Measurements from ENCODE around the gene CLNS1A.

CLNS1A gene

DNA sequence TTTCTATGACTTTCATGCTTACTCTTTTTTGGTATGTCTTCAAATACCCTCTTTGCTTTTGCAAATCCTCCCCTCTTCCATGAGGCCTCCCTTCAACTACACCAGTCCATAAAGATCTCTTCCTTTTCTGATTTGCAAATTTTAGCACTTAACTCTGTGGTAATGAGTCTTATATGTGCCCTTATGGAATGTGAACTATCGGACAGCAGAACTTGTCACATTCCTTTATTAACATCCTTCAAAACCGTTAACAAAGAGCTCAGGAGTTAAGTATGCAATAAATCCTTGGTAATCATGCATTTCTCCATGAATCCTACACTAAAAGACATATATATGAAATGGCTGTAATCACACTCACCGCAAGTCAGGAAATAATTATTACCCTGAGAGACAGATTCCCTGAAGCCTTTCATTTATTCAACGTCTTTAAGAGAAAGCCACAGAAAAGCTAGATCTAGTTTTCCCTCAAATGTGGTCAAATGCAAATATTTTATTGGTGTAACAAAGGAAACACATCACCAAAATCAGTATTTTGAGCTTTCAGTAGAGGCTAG is 7.4 kb downstream of the CLNS1A start:
- Histone ChIP-seq H3K4me2 (peak overlapping the region; percentile 33), H3K4me1 (peaks cover 27% of the 10 kb centered on the region), H3K27ac (no peak overlapping the region), H3K27me3 (no peaks in the 10 kb centered on the region), H3K4me3 (no peak overlapping the region), H3K36me3 (peaks cover 85% of the 10 kb centered on the region), H3K9me3 (peaks cover 13% of the 10 kb centered on the region; the same call in 1 of the 2 replicates), H3K9ac (no peak overlapping the region), H4K20me1 (peaks cover 56% of the 10 kb centered on the region)
- no peak for TF ChIP-seq Cebpa-rat (IDR thresholded peaks at IDR 0.05)

DNA sequence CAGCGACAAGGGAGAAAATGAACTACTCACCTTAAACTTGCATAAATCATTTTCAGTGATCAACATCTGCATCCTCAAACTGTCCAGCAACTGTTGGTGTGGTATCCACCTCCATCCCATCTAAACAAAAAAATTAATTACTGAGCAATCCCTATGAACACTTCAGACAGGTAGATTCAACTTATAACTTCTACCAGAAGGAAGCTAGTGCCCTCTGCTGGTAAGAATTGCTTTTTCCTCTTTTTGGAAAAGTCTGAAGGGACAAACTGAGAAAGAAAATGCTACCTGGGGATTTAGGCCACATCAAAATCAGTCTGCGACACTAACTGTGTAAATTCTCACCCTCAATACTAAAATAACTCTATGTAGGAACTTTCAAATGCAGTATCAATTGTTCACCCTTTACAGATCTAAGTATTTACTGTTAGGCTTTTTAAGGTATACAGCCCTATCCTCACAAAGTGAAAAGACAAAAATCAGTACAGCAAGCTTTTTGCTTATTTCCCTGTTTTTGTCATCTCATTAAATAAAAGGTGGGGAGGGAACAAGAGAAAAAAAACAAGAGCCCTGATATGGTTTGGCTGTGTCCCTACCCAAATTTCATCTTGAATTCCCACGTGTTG is 17.9 kb downstream of the CLNS1A start:
- peaks cover 93% of the 10 kb centered on the region for H3K36me3 ChIP-seq
- H4K20me1 ChIP-seq: no peaks in the 10 kb centered on the region
- no peaks in the 10 kb centered on the region for H3K9me3 ChIP-seq
- no peak for TF ChIP-seq Cebpa-rat (IDR thresholded peaks at IDR 0.05)
- H3K4me1 ChIP-seq: no peaks in the 10 kb centered on the region
- H3K4me3 ChIP-seq: no peak overlapping the region
- H3K27me3 ChIP-seq: no peaks in the 10 kb centered on the region
- no peak overlapping the region for H3K27ac ChIP-seq
- no peak overlapping the region for H3K4me2 ChIP-seq
- H3K9ac ChIP-seq: no peak overlapping the region

DNA sequence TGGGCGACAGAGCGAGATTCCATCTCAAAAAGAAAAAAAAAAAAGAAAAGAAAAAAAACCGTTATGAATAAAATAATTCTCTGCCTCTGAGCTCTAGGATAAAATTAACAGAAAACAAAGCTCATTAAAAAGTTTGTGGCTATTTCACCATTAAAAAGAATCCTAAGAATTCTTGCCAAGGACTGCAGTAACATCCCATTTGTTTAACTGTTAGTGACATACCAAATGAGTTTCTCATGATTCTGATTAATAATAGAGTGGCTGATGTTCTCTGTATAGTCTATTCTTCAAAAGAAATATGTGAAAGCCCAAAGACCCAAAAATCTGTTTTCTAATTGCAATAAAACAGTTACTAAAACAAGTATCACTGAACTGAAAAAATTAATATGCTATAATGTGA is 19.7 kb downstream of the CLNS1A start:
- Histone ChIP-seq H3K4me2 (no peak overlapping the region), H3K27ac (no peak overlapping the region), H3K9ac (no peak overlapping the region), H4K20me1 (no peaks in the 10 kb centered on the region), H3K27me3 (no peaks in the 10 kb centered on the region), H3K36me3 (peaks cover 87% of the 10 kb centered on the region), H3K9me3 (no peaks in the 10 kb centered on the region), H3K4me1 (no peaks in the 10 kb centered on the region), H3K4me3 (no peak overlapping the region)
- no peak for TF ChIP-seq Cebpa-rat (IDR thresholded peaks at IDR 0.05)

DNA sequence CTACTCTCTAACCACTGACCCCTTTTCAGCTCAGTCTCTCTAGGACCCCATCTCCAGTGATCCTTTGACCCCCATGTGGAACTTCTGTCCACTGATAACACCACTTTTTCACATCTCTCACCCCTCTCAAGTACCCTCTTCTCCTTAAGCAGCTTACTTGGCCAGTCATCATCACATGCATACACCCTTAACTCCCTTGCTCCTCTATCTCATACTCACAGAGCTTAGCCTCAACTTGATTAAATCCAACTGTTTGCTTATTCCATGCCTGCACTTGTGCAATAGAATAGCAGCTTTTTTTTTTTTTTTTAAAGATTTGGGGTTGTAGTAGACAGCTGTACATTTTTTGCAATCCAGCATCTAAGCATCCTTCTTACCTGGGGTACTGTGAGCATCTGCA is 25.7 kb downstream of the CLNS1A start:
- Histone ChIP-seq H3K27me3 (no peaks in the 10 kb centered on the region), H3K9ac (no peak overlapping the region), H4K20me1 (no peaks in the 10 kb centered on the region), H3K4me2 (no peak overlapping the region), H3K4me1 (no peaks in the 10 kb centered on the region), H3K4me3 (no peak overlapping the region), H3K36me3 (peaks cover 75% of the 10 kb centered on the region), H3K27ac (no peak overlapping the region), H3K9me3 (no peaks in the 10 kb centered on the region)
- no peak for TF ChIP-seq Cebpa-rat (IDR thresholded peaks at IDR 0.05)

DNA sequence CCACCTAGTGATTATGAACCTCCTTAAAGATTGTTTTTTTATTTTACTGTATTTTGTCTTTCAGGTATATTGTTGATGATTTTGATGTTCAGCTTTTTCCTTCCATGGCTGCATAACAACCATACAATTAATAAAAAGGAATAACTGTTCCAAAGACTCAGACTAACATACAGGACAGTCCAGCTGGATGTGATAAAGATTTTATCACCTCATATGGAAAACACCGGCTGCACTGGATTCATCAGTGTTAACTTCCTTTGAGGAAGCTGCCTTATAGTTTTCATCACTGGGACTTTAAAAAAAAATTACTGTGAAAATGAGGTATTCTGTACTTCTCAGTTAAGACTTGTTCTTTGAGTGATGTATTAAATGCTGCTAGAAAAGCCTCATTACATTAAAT is 28.4 kb downstream of the CLNS1A start:
- no peak overlapping the region for H3K4me3 ChIP-seq
- no peaks in the 10 kb centered on the region for H3K4me1 ChIP-seq
- no peaks in the 10 kb centered on the region for H3K27me3 ChIP-seq
- no peaks in the 10 kb centered on the region for H4K20me1 ChIP-seq
- peaks cover 71% of the 10 kb centered on the region for H3K36me3 ChIP-seq
- TF ChIP-seq Cebpa-rat (IDR thresholded peaks at IDR 0.05): no peak
- no peak overlapping the region for H3K27ac ChIP-seq
- H3K9ac ChIP-seq: no peak overlapping the region
- no peaks in the 10 kb centered on the region for H3K9me3 ChIP-seq
- no peak overlapping the region for H3K4me2 ChIP-seq

DNA sequence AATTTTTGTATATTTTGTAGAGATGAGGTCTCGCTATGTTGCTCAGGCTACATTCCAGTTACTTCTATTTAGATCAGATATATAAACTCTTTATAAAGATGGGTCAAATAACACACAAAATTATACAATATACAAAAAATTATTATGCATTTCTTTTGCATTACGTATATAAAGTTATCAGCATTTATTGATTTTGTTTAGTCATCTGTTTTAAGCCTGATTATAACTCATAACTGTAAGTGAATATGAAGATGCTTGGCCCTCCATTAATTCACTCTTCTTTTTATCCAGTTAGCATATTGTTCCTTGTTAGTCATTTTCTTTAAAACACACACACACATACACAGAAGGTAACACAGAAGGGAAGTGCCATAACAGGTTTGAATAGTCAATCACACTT is 33.3 kb downstream of the CLNS1A start:
- Histone ChIP-seq H4K20me1 (no peaks in the 10 kb centered on the region), H3K27me3 (no peaks in the 10 kb centered on the region), H3K9me3 (no peaks in the 10 kb centered on the region), H3K4me2 (no peak overlapping the region), H3K4me1 (no peaks in the 10 kb centered on the region), H3K27ac (no peak overlapping the region), H3K36me3 (peaks cover 51% of the 10 kb centered on the region), H3K4me3 (no peak overlapping the region), H3K9ac (no peak overlapping the region)
- TF ChIP-seq Cebpa-rat (IDR thresholded peaks at IDR 0.05): no peak

DNA sequence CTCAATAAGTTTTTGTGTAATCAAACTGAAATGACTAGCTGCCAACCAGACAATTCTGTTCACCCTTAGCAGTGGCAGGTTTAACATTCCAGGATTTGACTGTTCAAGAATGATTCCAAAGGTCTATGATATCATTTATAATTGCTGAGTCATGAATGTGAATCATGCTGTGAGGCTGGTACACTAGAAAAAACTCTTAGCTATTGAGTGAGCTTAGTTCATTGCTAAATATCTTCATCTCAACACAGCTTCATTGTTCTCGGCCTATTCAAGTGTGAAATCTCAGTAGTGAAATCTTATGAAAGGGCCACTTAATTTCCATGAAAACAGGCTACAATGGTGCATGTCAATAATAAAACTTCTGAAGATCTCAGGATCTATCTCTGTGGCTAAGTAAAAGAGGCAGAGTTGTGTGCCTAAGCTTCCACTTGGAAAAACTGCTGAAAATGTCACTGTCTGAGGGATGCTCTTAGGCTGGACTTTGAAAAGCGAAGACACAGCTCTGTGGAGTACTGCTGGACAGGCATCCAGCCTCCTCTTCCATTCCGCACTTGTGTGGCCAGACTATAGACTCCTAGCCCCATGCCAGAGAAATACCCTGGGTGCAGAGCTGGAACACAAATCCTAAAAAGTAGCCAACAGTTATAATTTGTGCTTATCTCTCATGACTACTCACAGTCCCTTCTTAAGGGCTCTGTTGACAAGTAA is 35.1 kb downstream of the CLNS1A start:
- Histone ChIP-seq H3K36me3 (peaks cover 42% of the 10 kb centered on the region), H4K20me1 (no peaks in the 10 kb centered on the region), H3K4me3 (no peak overlapping the region), H3K4me1 (no peaks in the 10 kb centered on the region), H3K9ac (no peak overlapping the region), H3K27me3 (no peaks in the 10 kb centered on the region), H3K9me3 (no peaks in the 10 kb centered on the region), H3K27ac (no peak overlapping the region), H3K4me2 (no peak overlapping the region)
- no peak for TF ChIP-seq Cebpa-rat (IDR thresholded peaks at IDR 0.05)

DNA sequence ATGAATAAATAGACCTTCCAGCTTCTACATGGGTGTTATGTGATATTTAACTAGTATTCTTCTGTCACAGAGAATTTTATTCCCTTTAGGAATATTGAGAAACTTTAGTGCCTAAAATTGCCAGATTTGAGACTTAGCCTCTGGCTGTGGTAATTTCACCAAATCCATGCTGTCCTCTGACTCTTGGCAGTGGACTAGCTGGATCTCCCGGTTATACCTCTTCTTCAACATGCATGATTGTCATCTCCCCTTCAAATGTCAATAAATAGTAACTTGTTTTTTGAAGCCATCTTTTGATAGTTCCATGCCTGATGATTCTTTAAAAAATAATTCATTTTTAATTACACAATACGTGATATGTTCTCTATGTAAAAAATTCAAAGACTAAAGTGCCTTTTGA is 39.4 kb downstream of the CLNS1A start:
- H3K27ac ChIP-seq: no peak overlapping the region
- TF ChIP-seq Cebpa-rat (IDR thresholded peaks at IDR 0.05): no peak

DNA sequence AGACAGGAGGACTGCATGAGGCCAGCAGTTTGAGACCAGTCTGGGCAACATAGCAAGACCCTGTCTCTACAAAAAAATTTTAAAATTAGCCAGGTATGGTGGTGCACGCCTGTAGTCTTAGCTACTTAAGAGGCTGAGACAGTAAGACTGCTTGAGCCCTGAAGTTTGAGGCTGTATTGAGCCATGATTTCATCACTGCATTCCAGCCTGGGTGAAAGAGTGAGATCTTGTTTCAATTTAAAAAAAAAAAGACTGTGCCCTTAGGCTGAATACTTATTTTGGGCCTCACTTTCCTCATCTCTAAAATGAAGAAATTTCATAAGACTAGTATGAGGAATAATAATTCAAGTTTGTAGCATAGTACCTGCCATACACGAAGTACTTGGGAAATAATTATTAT is 41.0 kb downstream of the CLNS1A start:
- Histone ChIP-seq H3K36me3 (peaks cover 6% of the 10 kb centered on the region; the same call in 1 of the 2 replicates), H3K9ac (no peak overlapping the region), H3K4me3 (no peak overlapping the region), H3K27ac (no peak overlapping the region), H3K9me3 (no peaks in the 10 kb centered on the region), H3K27me3 (no peaks in the 10 kb centered on the region), H4K20me1 (no peaks in the 10 kb centered on the region), H3K4me1 (no peaks in the 10 kb centered on the region), H3K4me2 (no peak overlapping the region)
- no peak for TF ChIP-seq Cebpa-rat (IDR thresholded peaks at IDR 0.05)

More for the DNA sequence above, 39.4 kb downstream of the CLNS1A start:
- H3K9me3 ChIP-seq: no peaks in the 10 kb centered on the region
- H3K9ac ChIP-seq: no peak overlapping the region
- no peaks in the 10 kb centered on the region for H4K20me1 ChIP-seq
- H3K4me2 ChIP-seq: no peak overlapping the region
- H3K36me3 ChIP-seq: peaks cover 13% of the 10 kb centered on the region; the same call in 1 of the 2 replicates
- H3K4me3 ChIP-seq: no peak overlapping the region
- no peaks in the 10 kb centered on the region for H3K27me3 ChIP-seq
- no peaks in the 10 kb centered on the region for H3K4me1 ChIP-seq

DNA sequence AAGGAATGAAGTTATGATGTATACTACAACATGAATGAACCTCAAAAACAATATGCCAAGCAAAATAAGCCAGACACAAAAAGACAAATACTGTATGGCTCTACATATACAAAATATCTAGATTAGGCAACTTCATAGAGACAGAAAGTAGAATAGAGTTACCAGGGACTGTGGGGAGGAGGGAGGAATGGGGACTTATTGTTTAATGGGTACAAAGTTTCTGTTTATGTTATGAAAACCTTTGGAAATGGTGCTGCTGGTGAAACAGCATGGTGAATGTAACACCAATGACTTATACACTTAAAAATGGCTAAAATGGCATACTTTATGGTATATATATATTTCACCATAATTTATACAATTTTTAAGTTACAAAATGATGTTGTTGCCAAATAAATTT is 43.7 kb downstream of the CLNS1A start:
- no peak overlapping the region for H3K27ac ChIP-seq
- TF ChIP-seq Cebpa-rat (IDR thresholded peaks at IDR 0.05): no peak

More for the DNA sequence above, 43.7 kb downstream of the CLNS1A start:
- no peak overlapping the region for H3K4me2 ChIP-seq
- no peaks in the 10 kb centered on the region for H3K36me3 ChIP-seq
- no peaks in the 10 kb centered on the region for H3K9me3 ChIP-seq
- H3K4me3 ChIP-seq: no peak overlapping the region
- H3K9ac ChIP-seq: no peak overlapping the region
- 0 out of 2 replicates have a peak, but pooled peaks cover 5% of the 10 kb centered on the region for H4K20me1 ChIP-seq
- H3K4me1 ChIP-seq: peaks cover 14% of the 10 kb centered on the region
- H3K27me3 ChIP-seq: peaks cover 10% of the 10 kb centered on the region; the same call in 1 of the 2 replicates

Measured in BLaER1 (cell line).